ENCODE measurements around the gene RSAD2.

The RSAD2 gene

GRCh38 chr2:6841537-6842287 is 35.9 kb upstream of the RSAD2 start:
- no peak overlapping the region for H2AFZ ChIP-seq
- H3K4me1 ChIP-seq: no peaks in the 10 kb centered on the region
- no peak overlapping the region for H3K4me2 ChIP-seq (ENCODE audit: low read length)
- peaks cover 4% of the 10 kb centered on the region for H3K9me3 ChIP-seq (ENCODE audit: control insufficient read depth, low read length)
- TF ChIP-seq CTCF (IDR thresholded peaks at IDR 0.05): no peak
- H3K27ac ChIP-seq: no peak overlapping the region
- H3K27me3 ChIP-seq (ENCODE audit: control insufficient read depth, insufficient read depth, low read length): no peaks in the 10 kb centered on the region
- H3K9ac ChIP-seq: no peak overlapping the region
- H3K79me2 ChIP-seq: no peaks in the 10 kb centered on the region
- H3K4me3 ChIP-seq (ENCODE audit: low read depth, low read length): no peak overlapping the region
- no peaks in the 10 kb centered on the region for H3K36me3 ChIP-seq (ENCODE audit: control insufficient read depth, insufficient read depth, low read length)

- no peak overlapping the region for H3K9ac ChIP-seq
- H3K4me3 ChIP-seq (ENCODE audit: low read depth, low read length): no peak overlapping the region
- H3K4me2 ChIP-seq (ENCODE audit: low read length): no peak overlapping the region
- peaks cover 4% of the 10 kb centered on the region for H3K9me3 ChIP-seq (ENCODE audit: control insufficient read depth, low read length)
- no peak overlapping the region for H2AFZ ChIP-seq
- H3K36me3 ChIP-seq (ENCODE audit: control insufficient read depth, insufficient read depth, low read length): no peaks in the 10 kb centered on the region
- no peak for TF ChIP-seq CTCF (IDR thresholded peaks at IDR 0.05)
- no peaks in the 10 kb centered on the region for H3K4me1 ChIP-seq
- H3K27me3 ChIP-seq (ENCODE audit: control insufficient read depth, insufficient read depth, low read length): no peaks in the 10 kb centered on the region
- no peak overlapping the region for H3K27ac ChIP-seq
- no peaks in the 10 kb centered on the region for H3K79me2 ChIP-seq
Observed at GRCh38 chr2:6845312-6845711, 32.3 kb upstream of the RSAD2 start.

- Histone ChIP-seq H3K4me2 (ENCODE audit: low read length) (no peak overlapping the region), H3K79me2 (no peaks in the 10 kb centered on the region), H3K4me3 (ENCODE audit: low read depth, low read length) (no peak overlapping the region), H3K4me1 (no peaks in the 10 kb centered on the region), H3K27me3 (ENCODE audit: control insufficient read depth, insufficient read depth, low read length) (no peaks in the 10 kb centered on the region), H3K9me3 (ENCODE audit: control insufficient read depth, low read length) (peaks cover 4% of the 10 kb centered on the region), H2AFZ (no peak overlapping the region), H3K9ac (no peak overlapping the region), H3K36me3 (ENCODE audit: control insufficient read depth, insufficient read depth, low read length) (no peaks in the 10 kb centered on the region), H3K27ac (no peak overlapping the region)
- no peak for TF ChIP-seq CTCF (IDR thresholded peaks at IDR 0.05)
Observed at GRCh38 chr2:6845903-6846302, 31.7 kb upstream of the RSAD2 start.

- Histone ChIP-seq H3K27ac (no peak overlapping the region), H2AFZ (no peak overlapping the region), H3K27me3 (ENCODE audit: control insufficient read depth, insufficient read depth, low read length) (no peaks in the 10 kb centered on the region), H3K4me3 (ENCODE audit: low read depth, low read length) (no peak overlapping the region), H3K36me3 (ENCODE audit: control insufficient read depth, insufficient read depth, low read length) (no peaks in the 10 kb centered on the region), H3K4me2 (ENCODE audit: low read length) (no peak overlapping the region), H3K9ac (no peak overlapping the region), H3K79me2 (no peaks in the 10 kb centered on the region), H3K9me3 (ENCODE audit: control insufficient read depth, low read length) (peaks cover 4% of the 10 kb centered on the region), H3K4me1 (no peaks in the 10 kb centered on the region)
- no peak for TF ChIP-seq CTCF (IDR thresholded peaks at IDR 0.05)
Observed at GRCh38 chr2:6846540-6846939, 31.0 kb upstream of the RSAD2 start.

All from parathyroid adenoma (tissue), 2 donors.